GM18858 (cell line): ENCODE data around the gene PRKCE.

Source experiments
- ATAC-seq: cut with Tn5 transposase; IDR thresholded peaks from one replicate; pipeline ENCODE4 v1.9.1; 2021; ENCODE audit not compliant: unreplicated experiment

The PRKCE gene

DNA sequence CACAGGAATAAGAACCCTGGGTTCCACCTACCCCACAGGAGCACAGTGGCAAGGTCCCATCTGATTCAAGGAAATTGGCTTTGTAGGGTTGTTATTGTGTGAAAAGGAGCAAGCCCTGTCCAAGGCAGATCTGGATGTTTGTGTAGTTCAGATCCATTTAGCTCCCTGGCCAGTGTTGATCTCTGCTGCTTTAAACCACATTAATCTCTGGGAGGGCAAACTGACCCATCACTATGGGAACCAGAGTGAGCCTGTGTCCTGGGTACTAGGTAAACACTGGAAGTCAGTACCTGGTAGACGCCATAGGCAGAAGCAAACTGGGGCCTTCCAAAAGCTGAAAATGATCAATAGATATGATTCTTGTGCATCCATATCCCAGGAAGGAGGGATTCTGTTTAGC, 374.2 kb downstream of the PRKCE start:
- no peak for ATAC-seq

DNA sequence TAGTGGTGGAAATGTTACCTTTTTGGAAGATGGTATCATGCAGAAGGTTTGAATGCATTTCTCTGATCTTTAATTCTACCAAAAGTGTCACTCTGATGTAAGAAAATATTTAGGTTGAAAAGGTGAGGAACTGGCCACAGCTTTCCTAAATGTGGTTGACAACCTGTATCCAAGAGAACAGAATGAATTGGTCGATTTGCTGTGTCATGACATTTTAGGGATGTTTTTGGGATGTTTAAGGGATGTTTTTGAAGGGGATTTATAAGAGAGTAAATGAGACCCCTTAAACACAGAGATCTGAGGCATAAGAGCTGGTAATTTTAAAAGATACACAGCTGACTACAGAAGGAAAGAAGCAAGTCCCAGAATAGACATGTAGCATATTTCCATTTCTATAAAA, 375.0 kb downstream of the PRKCE start:
- ATAC-seq: no peak

DNA sequence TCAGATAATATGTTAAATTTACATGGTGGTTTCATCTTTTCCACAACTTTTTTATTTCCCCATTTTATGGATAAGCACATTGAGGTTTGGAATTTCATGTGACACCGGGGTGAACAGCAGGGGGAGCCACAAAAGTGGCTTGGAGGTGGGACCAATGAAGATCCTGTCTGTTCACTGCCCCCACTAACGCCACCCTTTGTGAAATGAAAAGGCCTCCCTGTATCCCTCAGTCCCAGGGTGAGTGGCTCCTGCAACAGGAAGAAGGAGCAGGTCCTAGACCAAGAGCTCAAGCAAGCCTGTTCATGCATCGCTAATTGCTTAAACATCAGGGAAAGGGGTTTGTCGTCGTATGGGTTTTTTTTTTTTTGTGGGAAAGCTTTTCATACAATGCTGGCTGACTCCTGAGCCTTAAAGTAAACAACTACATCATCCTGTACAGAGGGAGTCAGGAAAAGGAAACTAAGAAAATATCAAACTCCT, 377.9 kb downstream of the PRKCE start:
- ATAC-seq: no peak

DNA sequence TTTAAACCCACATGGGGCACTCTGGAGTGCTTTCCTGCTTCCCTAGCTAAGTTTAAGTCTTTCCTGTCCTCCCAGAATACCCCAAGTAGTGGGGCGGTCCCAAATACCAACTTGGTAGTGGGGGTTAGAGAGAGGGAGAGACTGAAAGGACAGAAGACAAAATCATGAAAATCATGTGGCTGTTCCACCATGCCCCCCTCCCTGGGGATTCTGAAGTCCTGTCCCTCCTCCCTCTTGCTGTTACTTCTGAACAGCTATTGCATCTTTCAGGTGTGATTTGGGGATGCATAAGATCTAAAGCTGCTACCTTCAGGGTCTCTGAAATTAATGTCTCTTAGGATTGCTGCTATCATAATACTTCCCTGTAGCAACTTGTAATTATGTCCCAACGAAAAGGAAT, 378.9 kb downstream of the PRKCE start:
- no peak for ATAC-seq

DNA sequence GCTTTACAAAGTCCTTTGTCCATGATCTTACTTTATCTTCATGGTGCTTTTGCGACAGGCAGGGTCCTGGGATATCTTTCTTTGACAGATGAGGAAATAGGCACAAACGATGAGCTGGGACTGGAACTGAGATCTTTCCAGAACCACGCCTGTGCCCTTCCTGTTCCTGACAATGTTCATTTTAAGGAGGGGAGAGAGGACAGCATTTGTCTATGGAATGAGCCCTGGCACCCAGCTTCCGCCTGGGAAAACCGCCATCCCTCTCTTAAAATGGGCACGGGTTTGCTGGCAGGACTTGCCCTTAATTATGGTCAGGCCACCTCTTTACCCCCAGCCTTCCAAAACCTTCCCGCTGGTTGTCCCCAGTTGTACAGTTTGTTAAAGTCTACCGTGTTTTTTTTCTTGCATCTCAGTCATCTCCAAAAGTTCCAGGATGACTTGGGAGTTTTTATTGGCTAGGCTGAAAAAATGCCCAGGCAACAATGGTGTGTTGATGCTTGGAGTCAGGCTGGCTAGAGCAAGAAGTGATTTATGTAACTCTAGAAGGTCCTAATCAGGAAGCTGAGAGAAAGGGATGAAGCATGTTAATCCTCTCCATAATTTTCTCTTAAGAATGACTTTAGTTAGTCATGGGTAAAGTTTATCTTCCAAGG, 380.8 kb downstream of the PRKCE start:
- ATAC-seq: no peak

DNA sequence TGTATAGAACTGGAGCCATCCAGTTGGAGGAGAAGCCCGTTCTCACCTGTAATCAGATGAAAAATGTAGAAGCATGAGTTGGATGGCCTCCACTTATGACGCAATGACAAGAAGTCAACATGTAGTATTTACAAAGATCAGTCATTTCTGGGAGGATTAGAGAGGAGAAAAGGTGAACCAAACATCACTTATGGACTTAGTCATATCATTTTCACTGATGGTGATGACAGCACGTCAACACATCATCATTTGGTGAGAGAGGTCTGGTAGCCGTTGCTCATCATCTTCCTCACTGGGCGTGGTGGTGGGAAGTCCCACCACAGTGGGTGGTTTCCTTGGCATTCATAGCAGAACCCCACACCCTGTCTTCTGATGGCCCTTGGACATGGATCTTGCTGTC, 381.5 kb downstream of the PRKCE start:
- no peak for ATAC-seq

DNA sequence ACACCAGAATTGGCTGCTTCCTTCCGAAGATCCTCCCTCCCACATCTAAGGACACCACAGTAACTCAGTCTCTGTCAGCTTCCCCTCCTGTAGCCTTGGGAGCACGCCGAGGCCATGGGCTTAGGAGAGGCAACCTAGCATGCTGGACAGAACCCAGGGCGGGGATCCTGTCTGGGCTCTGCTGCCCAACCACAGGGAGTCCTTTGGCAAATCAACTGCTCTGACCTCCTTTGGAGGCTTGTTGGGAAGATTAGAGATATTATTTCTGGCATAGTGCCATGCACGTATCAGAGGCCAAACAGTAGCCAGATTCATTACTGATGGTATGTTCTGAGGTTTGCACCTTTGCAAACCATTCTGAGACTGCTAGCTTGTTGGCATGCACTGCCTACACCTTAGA, 383.1 kb downstream of the PRKCE start:
- no peak for ATAC-seq

DNA sequence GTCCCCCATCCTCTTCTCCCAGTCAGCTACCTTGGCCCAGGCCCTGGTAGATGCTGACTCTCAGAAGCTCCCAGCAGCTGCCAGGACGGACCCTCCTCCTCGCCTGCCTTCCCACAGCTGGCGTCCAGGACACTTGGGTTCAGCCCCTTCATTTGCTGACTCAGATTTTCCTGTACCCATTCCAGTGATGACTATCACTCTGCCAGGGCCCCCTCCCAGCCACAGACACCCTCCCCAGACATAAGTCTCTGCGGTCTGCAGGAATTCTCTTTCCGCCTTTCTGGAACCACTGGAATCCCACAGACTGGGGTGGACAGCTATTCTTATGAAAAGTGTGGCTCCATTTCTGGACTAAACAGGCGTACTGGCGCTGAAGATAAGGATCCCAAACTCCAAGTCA, 385.5 kb downstream of the PRKCE start:
- no peak for ATAC-seq

DNA sequence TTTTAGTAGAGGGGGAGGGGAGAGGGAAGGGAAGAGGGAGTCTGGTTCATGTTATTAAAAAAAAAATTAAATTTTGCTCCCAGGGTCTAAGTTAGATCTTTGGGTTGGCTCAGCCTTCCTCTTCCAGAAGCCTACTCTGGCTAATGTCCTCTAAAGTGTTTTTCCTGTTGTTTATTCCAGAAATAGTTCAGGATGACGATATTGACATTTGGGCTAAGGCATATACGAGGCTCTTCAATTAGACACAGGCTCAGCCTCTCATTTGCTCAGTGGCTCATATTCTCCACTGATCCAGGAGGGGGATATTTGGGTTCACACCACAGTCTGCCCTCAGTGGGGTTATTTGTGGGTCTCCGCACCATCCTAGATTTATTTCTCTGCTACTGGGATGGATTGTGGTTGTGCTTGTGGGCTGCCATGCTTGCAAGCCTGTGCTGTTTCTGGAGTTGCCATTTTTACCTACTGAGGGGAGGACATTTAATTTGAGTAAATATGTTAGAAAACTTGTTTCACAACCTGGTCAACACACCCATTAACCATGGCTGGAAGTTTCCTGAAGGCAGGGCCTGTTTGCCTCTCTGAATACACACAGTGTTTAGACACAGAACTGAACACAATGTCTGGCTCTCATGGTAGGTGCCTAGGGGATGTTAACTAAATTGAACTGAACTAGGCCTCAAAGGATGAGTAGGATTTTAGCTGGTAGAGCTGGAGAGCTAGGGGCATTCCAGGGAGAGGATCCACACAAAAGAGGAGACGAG, 388.2 kb downstream of the PRKCE start:
- no peak for ATAC-seq

DNA sequence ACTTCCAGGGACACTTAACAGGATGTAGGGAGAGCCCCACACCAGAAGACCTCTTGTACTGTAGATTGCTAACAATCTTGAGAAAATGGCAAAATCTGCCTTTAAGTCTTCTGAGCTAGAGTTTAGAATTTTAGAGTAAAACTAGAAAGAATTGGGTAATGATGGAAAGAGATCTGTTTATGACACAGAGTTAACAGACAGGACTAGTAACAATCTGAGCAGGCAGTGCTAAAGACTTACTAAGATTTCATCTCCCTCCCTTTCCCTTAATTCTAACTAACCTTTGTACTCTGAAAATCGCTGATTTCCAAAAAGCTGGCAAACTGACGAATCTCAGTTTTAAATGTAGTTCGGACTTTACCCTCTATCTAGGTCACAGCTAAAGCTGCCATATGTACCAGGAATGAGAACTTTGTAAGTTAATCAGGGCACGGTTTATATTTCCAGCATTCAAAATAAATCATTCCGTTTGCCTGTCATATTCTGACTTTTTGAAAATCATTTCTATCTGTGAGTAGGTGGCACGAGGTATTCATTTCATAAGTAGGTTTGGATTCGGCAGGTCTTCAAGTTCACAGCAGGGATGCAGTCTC, 389.2 kb downstream of the PRKCE start:
- ATAC-seq: no peak

DNA sequence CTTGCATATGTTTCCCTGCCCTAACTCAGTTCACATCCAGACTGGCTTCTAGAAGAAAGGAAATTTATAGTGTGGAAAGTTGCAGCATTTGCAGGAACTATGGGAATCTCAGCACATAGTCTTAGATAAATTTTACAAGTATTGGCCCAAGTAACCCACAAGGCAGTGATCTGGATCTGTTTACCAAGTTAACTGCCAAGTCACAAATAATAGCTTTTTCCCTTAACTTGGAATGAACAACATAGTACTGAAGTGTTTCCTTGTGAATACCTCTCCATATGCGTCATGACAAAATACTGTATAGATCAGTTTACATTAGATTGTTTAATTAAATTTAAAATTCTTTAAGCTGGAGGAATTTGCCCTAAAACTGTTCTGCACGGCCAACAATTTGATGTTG, 390.0 kb downstream of the PRKCE start:
- no peak for ATAC-seq

DNA sequence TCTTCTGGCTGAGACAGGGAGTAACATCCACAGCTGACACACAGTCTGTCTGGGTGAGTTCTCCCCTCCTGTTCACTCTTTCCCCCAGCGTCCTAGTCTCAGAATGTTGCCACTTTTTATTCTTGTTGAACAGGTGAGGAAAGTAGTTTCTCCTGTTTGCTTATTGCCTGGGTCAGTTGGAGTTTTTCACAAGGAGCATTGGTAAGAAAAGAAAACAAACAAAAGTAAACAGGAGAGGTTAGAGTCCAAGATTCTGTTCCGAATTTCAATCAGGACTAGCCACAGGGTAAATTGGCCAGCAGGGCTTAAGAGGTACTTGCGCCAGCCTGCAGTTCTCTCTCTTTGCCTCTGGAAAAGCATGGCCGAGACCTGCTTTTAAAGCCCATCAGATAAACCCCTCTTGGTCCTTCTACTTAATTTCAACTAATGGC, 390.7 kb downstream of the PRKCE start:
- ATAC-seq: no peak

DNA sequence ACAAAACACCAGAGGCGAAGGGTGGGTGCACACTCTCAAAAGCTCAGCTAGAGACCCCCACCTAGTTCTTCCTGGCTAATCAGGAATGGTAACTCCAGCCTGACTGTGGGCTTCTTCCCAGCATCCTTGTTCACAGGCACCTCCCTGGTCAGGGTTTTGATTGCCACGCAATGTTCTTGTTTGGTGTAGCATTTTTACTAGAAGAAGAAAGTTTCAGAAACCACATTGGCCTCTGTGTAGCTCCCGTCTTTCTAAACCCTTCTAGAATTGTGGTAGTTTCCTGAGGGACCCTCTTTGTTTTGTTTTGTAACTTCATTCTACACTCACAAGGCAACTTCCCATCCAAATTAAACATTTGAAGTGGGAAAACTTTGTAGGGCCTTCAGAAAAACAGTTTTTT, 391.2 kb downstream of the PRKCE start:
- no peak for ATAC-seq

DNA sequence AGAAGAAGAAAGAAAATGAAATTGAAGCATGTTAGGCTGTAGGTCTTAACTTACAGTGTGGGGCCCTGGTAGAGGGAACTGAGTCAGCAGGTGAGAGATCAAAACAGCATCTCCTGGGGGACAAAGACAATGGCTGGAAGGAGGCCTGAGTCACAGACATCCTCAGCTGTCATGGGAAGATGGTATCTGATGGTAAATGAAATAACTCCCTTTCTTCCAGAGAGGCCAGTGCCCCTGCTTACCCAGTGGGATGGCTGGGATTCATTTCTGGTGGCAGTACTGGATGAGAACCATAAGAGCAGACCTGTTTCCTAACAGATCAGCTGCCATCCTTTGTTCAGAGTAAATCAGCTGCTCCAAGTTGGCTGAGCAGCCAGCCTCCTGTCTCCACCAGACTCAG, 394.4 kb downstream of the PRKCE start:
- no peak for ATAC-seq

DNA sequence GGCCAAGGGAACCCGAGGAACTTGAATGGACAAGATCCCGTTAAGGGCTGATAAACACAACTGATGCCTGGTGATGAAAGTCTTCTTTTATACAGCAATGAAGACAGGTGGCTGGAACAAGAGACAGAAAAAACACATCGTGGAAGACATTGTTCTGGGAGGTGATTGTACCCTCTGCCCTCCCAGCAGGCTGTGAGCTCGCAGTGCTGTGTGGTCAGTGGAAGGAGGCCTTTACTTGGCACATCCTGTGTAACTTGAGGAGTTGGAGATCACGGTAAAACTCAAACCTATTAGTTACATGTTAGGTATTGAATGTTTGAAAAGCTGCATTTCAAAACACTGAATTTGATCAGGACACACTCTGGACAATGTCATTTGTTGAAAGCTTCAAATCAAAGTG, 395.8 kb downstream of the PRKCE start:
- ATAC-seq: no peak

DNA sequence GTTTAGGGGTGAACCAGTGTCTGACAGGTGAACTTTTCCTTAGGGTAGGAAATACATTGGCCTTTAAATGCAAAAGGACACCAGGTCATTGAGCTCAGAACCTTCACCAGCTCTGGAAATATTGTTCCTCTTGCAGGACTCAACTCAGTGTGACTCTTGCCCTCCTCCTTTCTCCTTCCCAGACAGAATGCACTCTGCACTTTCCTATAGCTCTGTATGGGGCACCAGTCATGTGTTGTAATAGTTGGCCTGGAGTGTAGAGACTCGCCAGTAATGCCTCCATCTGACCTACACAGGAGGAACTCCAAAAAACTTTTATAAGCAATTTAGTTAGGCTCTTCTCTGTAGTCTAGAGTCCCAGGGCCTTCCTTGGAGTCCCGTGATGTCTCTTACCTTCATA, 397.2 kb downstream of the PRKCE start:
- ATAC-seq: no peak

DNA sequence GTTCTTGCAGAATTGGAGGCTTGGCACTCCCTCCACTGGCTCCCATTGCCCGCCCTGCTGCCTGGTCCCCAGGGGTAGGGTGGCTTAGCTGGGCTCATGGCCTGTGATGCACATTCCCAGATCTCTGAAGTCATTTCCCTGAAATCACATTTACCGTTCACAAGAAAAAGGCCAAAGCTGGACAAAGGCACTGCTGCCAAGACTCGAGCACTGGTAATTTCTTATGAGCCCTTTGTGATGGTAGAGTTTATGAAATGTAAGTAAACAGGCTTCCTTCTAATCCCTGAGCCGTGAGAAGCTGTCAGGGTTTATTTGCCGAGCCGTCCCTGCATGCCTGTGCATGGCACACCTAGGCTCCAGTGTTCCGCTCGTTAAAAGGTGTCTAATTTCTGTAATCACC, 398.6 kb downstream of the PRKCE start:
- no peak for ATAC-seq

DNA sequence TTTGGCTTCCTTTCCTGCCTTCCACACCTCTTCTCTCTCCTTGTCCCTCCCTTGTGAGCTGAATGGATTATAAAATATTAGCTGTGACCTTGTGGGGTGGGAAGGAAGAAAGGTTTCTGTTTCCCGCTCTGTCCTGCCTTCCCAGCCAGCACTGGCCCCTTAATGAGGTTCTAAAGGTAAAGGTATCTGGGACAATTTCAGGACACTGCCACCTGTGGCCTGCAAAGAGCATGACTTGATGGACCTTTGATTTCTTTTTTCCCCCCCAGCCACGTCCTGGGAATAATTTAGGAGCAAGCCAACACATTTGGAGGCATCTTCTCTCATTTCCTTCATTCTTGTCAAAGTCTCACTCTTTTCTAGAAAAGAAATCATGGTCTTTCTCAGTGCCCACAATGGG, 399.0 kb downstream of the PRKCE start:
- ATAC-seq: no peak

DNA sequence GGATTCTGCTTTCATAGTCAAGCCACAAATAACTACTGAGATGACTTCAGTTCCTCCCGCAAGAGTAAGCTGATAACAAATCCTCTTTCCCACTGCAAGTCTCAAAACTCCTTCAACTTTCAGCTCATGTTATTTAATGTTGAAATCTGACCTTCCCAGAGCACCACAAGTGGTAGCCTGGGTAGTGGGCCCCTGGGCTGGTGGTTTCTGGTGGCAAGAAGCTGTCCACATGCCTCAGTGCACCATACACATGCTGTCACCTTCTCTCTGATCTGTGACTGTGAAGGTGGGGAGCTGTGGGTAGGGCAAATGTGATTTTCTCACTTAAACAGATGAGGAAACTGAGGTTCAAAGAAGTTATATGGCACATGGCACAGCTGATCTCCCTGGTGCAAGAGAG, 399.6 kb downstream of the PRKCE start:
- no peak for ATAC-seq

DNA sequence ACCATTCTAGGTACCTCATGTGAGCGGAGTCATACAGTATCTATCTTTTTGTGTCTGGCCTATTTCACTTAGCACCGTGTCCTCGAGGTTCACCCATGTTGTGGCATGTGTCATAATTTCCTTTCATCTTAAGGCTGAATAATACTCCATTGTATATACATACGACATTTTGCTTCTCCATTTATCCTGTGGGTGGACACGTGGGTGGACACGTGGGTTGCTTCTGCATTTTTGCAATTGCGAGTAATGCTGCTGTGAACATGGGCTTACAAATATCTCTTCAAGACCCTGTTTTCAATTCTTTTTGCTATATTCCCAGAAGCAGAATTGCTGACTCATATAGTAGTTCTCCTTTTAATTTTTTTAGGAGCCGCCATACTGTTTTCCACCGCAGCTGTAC, 402.1 kb downstream of the PRKCE start:
- ATAC-seq: no peak

DNA sequence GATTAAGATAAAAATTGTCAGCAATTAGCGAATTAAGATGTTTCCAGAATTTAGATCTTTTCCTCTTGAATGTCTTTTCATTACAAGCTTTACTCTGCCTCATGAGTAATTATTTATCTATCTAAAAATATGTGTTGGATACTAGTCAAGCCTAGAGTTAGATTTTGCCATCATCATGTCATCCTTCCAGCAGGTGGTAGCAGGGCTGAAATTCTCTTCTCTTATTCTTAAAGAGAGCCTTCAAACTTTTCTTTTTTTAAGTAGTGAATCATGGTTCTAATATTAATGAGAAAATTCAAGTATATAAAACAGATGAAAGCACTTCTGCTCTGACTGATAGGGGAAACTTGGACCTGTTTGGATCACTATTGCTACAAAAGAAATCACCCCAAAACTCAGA, 405.1 kb downstream of the PRKCE start:
- no peak for ATAC-seq

DNA sequence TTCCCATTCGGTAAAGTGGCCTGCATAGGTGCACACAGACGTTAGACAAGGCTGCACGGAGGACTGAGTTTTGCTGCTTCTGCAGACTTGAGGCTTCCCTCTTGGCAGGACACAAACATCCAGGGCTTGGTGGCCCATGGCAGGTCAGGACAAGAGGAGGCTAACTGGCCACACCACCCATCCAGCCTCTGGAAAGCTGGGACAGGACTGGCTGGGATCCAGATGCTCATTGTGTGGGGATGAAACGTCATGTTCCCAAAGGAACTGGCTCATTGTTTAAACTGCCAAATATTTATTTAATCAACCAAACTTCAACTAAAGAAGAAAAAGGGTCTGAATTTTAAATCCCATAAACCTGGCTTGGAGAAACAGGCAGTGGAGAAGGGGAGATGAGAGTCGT, 406.7 kb downstream of the PRKCE start:
- ATAC-seq: no peak
